PFSK-1 (cell line): ENCODE results near the gene ADNP2.

Experiments
- FOXP2 ChIP-seq: optimal IDR thresholded peaks from 2 replicates; pipeline ENCODE3; 2011; ENCODE audit warnings: borderline replicate concordance, control low read depth, inconsistent platforms; ENCODE audit not compliant: insufficient read depth; ENCODE audit errors: extremely low read length, extremely low read depth
- POLR2AphosphoS5 ChIP-seq: IDR thresholded peaks from 2 replicates; pipeline ENCODE4 v1.6.1; 2012; ENCODE audit warnings: low read depth, mild to moderate bottlenecking, control low read depth, low read length, moderate library complexity
- SIN3A ChIP-seq: IDR thresholded peaks from 2 replicates; pipeline ENCODE4 v1.6.1; 2012; ENCODE audit warnings: mild to moderate bottlenecking, low read length, moderate library complexity, borderline replicate concordance; ENCODE audit not compliant: insufficient read depth
- TAF1 ChIP-seq: IDR thresholded peaks from 2 replicates; pipeline ENCODE4 v1.6.1; 2012; ENCODE audit warnings: low read length, control low read depth, borderline replicate concordance; ENCODE audit not compliant: insufficient read depth
- TF ChIP-seq, protein P1 (sequence below), 2 experiments: IDR thresholded peaks; 2 replicates each; pipeline versions ENCODE4 v1.6.1 to v1.8.0; 2011 to 2012; ENCODE audit warnings: low read depth in 2 of 2, low read length in 2 of 2, control low read depth in 1 of 2, inconsistent platforms in 1 of 2, mild to moderate bottlenecking in 1 of 2, moderate library complexity in 1 of 2; ENCODE audit not compliant: insufficient read depth in 1 of 2

The ADNP2 gene

DNA sequence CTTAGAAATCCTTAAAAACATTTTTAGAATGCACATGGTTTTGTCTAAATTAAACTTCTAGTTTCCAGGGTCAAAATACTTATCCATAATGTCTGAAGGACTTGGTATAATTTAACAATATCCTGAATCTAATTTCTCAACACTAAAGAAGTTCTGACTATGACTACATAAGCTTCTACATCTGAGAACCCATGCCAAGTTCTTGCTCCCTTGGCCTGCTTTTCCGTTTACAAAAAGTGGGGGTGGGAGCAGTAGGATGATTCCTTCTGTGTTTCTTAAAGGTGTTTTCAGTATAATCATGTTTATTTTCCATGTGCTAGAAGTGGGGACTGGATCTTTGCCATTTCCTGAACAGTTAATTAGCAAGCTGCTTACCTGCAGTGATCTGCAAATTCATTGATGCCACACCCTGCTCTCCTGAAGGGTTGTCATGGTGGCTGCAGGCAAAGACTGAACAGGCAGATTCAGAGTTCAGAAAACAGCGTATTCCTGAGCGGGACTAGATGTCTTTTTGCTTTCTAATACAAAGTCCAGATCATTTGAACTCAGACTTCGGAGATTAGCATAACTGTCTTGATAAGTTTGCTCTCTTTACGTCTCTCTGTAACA lies 36.2 kb downstream of the ADNP2 start:
- TF ChIP-seq FOXP2 = no peak
- TF ChIP-seq, protein P1, sequence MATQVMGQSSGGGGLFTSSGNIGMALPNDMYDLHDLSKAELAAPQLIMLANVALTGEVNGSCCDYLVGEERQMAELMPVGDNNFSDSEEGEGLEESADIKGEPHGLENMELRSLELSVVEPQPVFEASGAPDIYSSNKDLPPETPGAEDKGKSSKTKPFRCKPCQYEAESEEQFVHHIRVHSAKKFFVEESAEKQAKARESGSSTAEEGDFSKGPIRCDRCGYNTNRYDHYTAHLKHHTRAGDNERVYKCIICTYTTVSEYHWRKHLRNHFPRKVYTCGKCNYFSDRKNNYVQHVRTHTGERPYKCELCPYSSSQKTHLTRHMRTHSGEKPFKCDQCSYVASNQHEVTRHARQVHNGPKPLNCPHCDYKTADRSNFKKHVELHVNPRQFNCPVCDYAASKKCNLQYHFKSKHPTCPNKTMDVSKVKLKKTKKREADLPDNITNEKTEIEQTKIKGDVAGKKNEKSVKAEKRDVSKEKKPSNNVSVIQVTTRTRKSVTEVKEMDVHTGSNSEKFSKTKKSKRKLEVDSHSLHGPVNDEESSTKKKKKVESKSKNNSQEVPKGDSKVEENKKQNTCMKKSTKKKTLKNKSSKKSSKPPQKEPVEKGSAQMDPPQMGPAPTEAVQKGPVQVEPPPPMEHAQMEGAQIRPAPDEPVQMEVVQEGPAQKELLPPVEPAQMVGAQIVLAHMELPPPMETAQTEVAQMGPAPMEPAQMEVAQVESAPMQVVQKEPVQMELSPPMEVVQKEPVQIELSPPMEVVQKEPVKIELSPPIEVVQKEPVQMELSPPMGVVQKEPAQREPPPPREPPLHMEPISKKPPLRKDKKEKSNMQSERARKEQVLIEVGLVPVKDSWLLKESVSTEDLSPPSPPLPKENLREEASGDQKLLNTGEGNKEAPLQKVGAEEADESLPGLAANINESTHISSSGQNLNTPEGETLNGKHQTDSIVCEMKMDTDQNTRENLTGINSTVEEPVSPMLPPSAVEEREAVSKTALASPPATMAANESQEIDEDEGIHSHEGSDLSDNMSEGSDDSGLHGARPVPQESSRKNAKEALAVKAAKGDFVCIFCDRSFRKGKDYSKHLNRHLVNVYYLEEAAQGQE (IDR thresholded peaks at IDR 0.05; ENCODE audit: insufficient read depth in 1 of 2, low read depth in 2 of 2, low read length in 2 of 2) = no peak
- TF ChIP-seq POLR2AphosphoS5 = no peak
- no peak for TF ChIP-seq TAF1
- TF ChIP-seq SIN3A = no peak

DNA sequence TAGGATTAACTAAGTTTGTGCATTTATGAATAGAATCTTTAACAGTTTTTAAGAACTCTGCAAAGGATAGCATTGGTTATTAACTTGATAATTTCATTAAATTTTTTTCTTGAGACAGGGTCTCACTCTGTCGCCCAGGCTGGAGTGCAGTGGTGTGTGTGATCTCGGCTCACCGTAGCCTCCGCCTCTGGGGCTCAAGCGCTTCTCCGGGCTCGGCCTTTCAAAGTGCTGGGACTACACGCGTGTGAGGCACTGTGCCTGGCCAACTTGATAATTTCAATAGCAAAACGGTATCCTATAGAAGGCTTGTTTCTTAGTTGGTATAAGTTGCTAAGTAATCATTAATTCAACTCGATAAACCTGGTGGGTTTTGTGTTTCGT lies 38.0 kb downstream of the ADNP2 start:
- TF ChIP-seq, protein P1 (IDR thresholded peaks at IDR 0.05; ENCODE audit: insufficient read depth in 1 of 2, low read depth in 2 of 2, low read length in 2 of 2) = no peak
- TF ChIP-seq TAF1 (no peak), FOXP2 (no peak), POLR2AphosphoS5 (no peak), SIN3A (no peak)

DNA sequence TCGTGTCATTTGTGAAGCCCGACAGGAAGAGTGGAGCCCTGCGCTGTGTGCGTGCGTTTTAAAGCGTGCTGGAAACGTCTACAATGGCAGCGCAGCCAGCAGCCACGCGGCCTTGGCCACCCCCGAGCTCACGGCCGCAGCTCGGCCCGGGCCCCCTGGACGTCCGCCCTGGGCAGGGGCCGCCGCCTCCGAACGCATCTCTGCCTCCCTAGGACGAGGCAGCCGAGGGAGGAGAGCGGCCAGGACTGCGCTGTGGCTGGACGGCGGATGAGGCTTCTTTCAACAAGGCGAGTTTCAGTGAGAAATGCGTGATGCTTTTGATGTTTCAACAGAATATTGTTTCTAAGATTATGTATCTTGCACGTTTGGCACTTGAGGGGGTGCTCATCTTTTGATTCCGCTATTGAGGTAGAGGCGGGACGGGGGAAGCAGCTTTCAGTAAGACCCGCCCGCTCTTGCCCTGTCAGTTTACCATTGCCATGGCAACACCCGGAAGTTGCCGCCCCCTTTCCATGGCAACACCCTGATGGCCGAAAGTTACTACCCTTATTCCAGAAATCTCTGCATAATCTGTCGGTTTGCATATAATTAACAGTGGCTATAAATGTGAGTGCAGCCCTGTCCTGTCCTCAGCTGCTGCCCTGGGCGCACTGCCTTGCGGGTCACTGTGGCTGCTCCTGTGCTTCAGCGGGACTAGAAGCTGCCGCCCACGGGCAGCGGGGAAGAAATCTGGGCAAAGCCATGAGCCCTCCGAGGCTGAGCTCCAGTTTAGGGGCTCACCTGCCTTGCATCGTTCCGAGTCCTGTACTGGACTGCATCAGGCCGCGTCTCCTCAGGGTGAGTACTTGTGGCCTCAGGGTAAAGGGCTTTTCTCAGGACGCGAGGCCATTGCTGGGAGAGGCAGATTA lies 38.6 kb downstream of the ADNP2 start:
- TF ChIP-seq POLR2AphosphoS5 = no peak; the same call in 1 of the 2 replicates
- TF ChIP-seq SIN3A = no peak
- no peak for TF ChIP-seq TAF1
- TF ChIP-seq FOXP2 = no peak
- TF ChIP-seq, protein P1 (IDR thresholded peaks at IDR 0.05; ENCODE audit: insufficient read depth in 1 of 2, low read depth in 2 of 2, low read length in 2 of 2) = no peak

DNA sequence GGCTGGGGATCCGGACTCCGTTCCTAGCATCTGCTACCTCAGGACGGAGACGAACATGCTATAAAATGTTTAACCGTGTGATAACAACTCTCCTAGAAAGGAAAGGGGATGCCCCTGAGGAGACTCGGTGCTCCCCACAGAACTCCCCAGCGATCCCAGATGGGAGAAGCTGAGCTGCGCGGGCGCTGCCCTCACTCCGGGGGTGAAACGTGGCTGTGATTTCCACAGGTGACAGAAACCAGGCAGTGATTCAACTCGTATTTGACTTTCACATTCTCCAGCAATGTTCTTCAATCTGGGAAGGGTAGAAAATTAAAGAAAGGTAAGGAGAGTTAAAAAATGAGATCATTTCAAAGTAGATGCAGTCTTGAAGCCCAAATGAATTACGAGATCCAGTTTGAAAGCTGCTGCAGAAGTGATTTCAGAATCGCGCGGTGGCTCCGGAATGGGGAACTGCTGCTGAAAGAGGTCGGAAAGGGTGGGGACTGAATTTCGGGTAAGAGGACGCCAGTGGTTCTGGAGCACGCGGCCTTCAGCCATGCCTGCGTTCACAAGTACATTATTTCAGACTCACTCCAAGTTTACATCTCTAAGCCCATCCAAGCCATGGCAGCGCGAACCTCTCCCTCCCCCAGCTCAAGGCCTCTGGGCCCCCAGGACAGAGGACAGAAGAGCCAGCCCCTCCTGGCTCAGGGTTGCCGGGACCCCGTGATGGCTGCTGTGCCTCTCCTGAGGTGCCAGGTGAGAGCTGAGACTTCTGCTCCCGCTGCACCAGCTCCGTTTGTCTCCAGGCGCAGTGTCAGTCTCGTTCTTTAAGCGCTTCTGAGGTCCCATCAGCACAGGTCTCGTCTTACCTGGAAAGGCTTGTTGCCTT lies 39.5 kb downstream of the ADNP2 start:
- TF ChIP-seq TAF1 (no peak), FOXP2 (no peak), SIN3A (no peak), POLR2AphosphoS5 (no peak)
- TF ChIP-seq, protein P1 (IDR thresholded peaks at IDR 0.05; ENCODE audit: insufficient read depth in 1 of 2, low read depth in 2 of 2, low read length in 2 of 2) = no peak
